NT2/D1 (cell line): ENCODE data around the gene DCDC2C.

Source experiments
- SUZ12 ChIP-seq: IDR thresholded peaks from 2 replicates; pipeline ENCODE4 v1.6.1; 2011; ENCODE audit not compliant: insufficient read length, insufficient read depth; ENCODE audit errors: extremely low read depth
- YY1 ChIP-seq: IDR thresholded peaks from 2 replicates; pipeline ENCODE4 v1.6.1; 2011; ENCODE audit not compliant: insufficient read length, insufficient read depth

- no peak for TF ChIP-seq YY1
- TF ChIP-seq SUZ12: no peak
These were observed 52.9 kb downstream of the DCDC2C start for GRCh38 chr2:3756306-3756705.
